Testis (tissue), 3 donors: ENCODE data around the gene NPC1L1. TPM values are rescaled to one million over a fixed set of nuclear protein-coding genes. Genes with fewer than 3 reads are reported as not detected.

ENCODE experiments used
- DNase-seq: peaks from one replicate; pipeline ENCODE4 v3.0.0-alpha.2; 2019
- H3K27ac ChIP-seq, 2 donors: fragments of 200-600 bp; sonication (generic); one replicate each; pipeline ENCODE4 v1.5.1; 2019
- H3K27me3 ChIP-seq: fragments of 200-600 bp; sonication (generic); one replicate; pipeline ENCODE4 v1.5.1; 2019
- H3K36me3 ChIP-seq: fragments of 200-600 bp; sonication (generic); one replicate; pipeline ENCODE4 v1.5.1; 2017; ENCODE audit warnings: low read depth; ENCODE audit errors: missing control alignments
- H3K4me1 ChIP-seq: fragments of 200-600 bp; sonication (generic); one replicate; pipeline ENCODE4 v1.5.1; 2019
- H3K4me3 ChIP-seq, 2 donors: fragments of 200-600 bp; sonication (generic); one replicate each; pipeline ENCODE4 v1.5.1; 2017 to 2019
- H3K9me3 ChIP-seq: fragments of 200-600 bp; sonication (generic); one replicate; pipeline ENCODE4 v1.5.1; 2017
- POLR2A ChIP-seq: fragments of 450-650 bp; IDR thresholded peaks from one replicate; pipeline ENCODE4 v1.6.1; 2017; ENCODE audit warnings: antibody characterized with exemption, mild to moderate bottlenecking, moderate library complexity
- WGBS, 2 donors: methylation state at CpG; one replicate each; pipeline ENCODE4 v1.1.5; 2018; 5-methylcytosine and 5-hydroxymethylcytosine counted together
- intact Hi-C: fragments of 100-400 bp; cut with DNase I; formaldehyde crosslinking; loops from one replicate; pipeline ENCODE4 v1.15.1; 2023; ENCODE audit warnings: low total_unique reads
- polyA plus RNA-seq: library from polyadenylated mRNA; stranded (reverse); fragments of 350-450 nt; fragmentation: Illumina TruSeq; extraction: RNeasy Lipid Tissue Mini Kit (QIAGEN cat#74804); gene quantifications from one replicate; pipeline ENCODE4 v1.2.3, GENCODE V29; 2014; ENCODE audit warnings: low read depth, low replicate concordance; ENCODE audit not compliant: insufficient read depth
- total RNA-seq, 2 donors: library from RNA; depleted of rRNA; stranded (reverse); fragments of >200 nt; gene quantifications; one replicate each; pipeline ENCODE4 v1.2.3, GENCODE V29; 2016
- TF ChIP-seq, protein P1 (sequence below), 3 experiments: fragments of 450-650 bp in 2 of 3; fragments of 200-600 bp in 1 of 3; sonication (generic) in 1 of 3; IDR thresholded peaks; one replicate each; pipeline ENCODE4 v1.5.1; 2016 to 2019; ENCODE audit warnings: antibody characterized with exemption in 3 of 3, mild to moderate bottlenecking in 2 of 3, moderate library complexity in 1 of 3

The NPC1L1 gene
- total and polyA plus RNA-seq, 3 donors from 2014 or later: 0.37 to 0.83 (median 0.55) TPM

DNA sequence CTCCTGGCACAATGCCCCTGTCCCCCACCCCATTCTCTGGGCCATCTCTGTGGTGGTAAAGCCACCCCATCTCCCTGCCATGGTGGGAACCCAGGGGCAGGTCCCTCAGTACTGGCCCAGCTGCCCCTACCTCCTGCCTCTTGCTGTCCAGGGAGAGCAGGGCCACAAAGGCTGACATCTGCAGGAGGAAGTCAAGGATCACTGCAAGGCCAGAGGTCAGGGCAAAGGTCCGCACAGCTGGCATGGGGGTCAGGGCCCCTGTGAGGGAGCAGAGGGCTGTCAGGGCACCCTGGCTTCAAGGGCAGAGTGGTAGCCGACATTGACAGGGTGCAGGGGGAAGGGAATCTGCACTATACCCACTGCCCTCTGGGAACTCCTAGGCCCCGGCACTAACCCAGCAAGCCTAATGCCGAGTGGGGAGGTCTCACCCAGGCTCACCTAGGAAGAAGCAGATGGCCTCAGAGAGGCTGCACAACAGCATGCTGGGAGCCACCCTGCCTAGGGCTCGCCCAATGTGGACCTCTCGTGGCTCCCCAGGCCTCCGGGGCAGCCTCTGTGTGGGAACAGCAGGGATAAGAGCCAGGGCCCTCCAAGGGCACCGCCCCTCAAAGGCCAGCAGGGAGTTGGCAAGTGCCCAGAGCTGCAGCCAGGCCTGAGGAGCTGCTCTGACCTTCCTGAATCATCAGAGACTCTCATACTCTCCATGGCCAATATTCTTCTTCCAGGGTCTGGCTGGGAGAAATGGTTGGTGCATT lies 7.7 kb downstream of the NPC1L1 start:
- TF ChIP-seq POLR2A: no peak
- TF ChIP-seq, protein P1, sequence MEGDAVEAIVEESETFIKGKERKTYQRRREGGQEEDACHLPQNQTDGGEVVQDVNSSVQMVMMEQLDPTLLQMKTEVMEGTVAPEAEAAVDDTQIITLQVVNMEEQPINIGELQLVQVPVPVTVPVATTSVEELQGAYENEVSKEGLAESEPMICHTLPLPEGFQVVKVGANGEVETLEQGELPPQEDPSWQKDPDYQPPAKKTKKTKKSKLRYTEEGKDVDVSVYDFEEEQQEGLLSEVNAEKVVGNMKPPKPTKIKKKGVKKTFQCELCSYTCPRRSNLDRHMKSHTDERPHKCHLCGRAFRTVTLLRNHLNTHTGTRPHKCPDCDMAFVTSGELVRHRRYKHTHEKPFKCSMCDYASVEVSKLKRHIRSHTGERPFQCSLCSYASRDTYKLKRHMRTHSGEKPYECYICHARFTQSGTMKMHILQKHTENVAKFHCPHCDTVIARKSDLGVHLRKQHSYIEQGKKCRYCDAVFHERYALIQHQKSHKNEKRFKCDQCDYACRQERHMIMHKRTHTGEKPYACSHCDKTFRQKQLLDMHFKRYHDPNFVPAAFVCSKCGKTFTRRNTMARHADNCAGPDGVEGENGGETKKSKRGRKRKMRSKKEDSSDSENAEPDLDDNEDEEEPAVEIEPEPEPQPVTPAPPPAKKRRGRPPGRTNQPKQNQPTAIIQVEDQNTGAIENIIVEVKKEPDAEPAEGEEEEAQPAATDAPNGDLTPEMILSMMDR (IDR thresholded peaks at IDR 0.05): no peak
- WGBS, 2 donors: 80% methylated on average over 6 to 8 of the region's 8 CpGs
- Histone ChIP-seq H3K4me3 (no peak overlapping the region), H3K27me3 (no peaks in the 10 kb centered on the region), H3K36me3 (no peaks in the 10 kb centered on the region), H3K27ac (no peak overlapping the region), H3K9me3 (no peaks in the 10 kb centered on the region), H3K4me1 (no peaks in the 10 kb centered on the region)
- DNase-seq: no peak
- intact Hi-C loops: no loop called here

DNA sequence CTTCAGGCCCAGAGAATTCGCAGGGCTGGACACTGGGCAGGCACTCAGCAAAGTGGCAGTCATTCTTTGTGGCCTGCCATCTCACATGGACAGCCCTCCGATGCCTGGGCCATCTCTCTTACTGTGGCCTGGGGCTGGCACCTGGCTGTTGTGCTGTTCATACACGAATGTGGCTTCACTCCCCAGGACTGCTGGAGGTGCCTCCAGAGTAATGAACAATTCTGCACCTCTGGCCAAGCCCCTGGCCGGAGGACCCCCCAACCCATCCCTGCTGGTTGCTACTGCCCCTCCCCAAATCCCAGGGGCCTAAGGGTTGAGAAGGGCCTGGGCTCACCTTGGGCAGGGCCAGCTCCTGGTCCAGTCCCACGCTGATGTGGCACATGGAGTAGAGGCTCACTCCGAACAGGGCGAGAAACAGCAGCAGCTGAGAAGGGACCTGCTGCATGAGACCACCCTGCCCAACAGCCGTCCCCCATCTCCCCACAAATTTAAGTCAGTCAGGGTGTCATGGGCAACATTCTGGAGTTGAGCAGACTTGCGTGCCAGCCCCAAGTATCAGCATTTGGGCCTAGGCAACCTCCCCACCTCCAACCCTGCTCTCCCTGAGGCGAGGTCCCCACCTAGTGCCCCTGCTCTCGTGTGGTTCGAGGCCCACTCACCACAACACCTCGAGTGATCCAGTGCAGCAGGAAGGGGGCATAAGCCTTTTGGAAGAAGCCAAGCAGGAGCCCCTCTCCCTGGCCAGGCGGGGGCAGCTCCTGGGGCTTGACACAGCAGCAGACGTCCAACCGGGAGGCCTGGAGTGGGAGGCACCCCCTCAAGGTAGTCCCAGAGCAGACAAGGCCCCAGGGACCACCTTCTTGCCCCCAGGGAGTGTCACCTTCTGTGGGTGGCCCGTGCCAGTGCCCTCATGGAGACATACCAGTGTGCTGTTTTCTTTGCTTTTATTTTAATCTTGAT lies 9.4 kb downstream of the NPC1L1 start:
- H3K9me3 ChIP-seq: no peaks in the 10 kb centered on the region
- TF ChIP-seq, protein P1 (IDR thresholded peaks at IDR 0.05): no peak
- no peak for TF ChIP-seq POLR2A
- H3K4me1 ChIP-seq: no peaks in the 10 kb centered on the region
- H3K36me3 ChIP-seq: no peaks in the 10 kb centered on the region
- WGBS, 2 donors: 84 to 86% methylated on average over 10 to 17 of the region's 17 CpGs
- no peak overlapping the region for H3K4me3 ChIP-seq
- H3K27me3 ChIP-seq: no peaks in the 10 kb centered on the region
- no peak overlapping the region for H3K27ac ChIP-seq
- no peak for DNase-seq
- intact Hi-C loops: no loop called here

DNA sequence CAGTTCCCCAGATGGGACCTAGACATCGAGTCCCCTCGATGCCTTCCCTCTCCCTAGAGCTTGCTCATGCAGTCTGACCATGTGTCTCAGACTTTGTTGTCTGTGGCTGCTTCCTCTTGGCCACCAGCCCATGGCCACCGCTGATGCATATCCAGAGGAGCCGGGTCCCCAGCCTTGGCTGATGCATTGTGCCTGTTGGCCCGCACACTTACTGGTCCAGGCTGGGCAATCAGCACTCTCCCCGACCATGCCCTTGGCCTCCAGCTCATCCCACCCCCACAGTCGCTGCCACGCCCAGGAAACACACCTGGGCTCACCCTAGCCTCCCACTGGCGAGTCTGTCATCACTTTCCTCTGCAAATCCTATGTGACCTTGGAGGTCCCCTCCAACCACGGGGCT lies 10.1 kb downstream of the NPC1L1 start:
- no peak for DNase-seq
- H3K4me3 ChIP-seq: no peak overlapping the region
- intact Hi-C loops: no loop called here
- no peaks in the 10 kb centered on the region for H3K27me3 ChIP-seq
- H3K36me3 ChIP-seq: no peaks in the 10 kb centered on the region
- TF ChIP-seq, protein P1 (IDR thresholded peaks at IDR 0.05): no peak
- TF ChIP-seq POLR2A: no peak
- H3K4me1 ChIP-seq: no peaks in the 10 kb centered on the region
- no peaks in the 10 kb centered on the region for H3K9me3 ChIP-seq
- WGBS, 2 donors: 65 to 84% methylated on average over 7 to 10 of the region's 10 CpGs
- H3K27ac ChIP-seq: no peak overlapping the region

DNA sequence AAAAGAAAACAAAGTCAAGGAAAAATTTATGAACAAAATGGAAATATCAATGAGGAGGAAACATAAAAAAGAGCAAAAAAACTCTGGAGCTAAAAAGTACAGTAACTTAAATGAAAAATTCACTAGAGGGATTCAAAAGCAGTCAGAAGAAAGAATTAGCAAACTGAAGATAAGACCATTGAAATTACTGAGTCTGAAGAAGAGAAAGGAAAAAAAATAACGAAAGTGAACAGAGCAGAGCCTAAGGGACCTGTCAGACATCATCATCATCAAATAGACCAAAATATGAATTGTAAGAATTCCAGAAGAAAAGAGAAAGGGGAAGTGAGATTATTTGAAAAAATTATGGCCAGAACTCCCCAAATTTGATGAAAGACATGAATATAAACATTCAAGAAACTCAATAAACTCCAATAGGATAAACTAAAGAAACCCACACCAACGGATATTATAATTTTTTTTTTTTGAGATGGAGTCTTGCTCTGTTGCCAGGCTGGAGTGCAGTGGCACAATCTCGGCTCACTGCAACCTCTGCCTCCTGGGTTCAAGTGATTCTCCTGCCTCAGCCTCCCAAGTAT lies 16.2 kb downstream of the NPC1L1 start:
- DNase-seq: no peak
- Histone ChIP-seq H3K27me3 (no peaks in the 10 kb centered on the region), H3K9me3 (no peaks in the 10 kb centered on the region), H3K4me3 (no peak overlapping the region), H3K4me1 (no peaks in the 10 kb centered on the region), H3K36me3 (no peaks in the 10 kb centered on the region), H3K27ac (no peak overlapping the region)
- intact Hi-C loops: no loop called here
- TF ChIP-seq POLR2A: no peak
- TF ChIP-seq, protein P1 (IDR thresholded peaks at IDR 0.05): no peak
- 77 to 83% methylated on average over 3 of the region's 3 CpGs for WGBS, 2 donors
